ENCODE results near the gene RIMS3.

The RIMS3 gene

DNA sequence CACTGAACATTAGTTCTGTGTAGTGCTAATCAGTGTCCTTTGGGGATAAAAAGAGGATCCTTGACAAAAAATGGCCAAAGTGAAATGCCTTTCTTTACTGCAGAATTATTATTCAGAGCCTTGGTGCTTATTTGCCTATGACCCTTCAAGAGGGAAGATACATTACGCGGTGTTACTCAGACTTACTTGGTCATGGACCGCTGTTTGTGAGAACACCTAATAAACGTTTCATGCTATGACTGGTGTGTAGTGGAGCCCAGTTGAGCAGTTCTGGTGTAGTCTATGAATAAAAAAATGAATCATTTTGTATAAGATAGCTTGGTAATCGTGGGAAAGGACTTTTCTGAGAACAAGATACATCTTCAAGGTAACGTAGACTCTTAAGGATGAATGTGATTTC is 34.3 kb upstream of the RIMS3 start:
- no peak for DNase-seq (ENCODE audit: low spot score)
- Histone ChIP-seq H3K4me3 (no peak overlapping the region), H3K27ac (peak overlapping the region in 1 of 2 donors; percentile 51)
- TF ChIP-seq, protein P1, sequence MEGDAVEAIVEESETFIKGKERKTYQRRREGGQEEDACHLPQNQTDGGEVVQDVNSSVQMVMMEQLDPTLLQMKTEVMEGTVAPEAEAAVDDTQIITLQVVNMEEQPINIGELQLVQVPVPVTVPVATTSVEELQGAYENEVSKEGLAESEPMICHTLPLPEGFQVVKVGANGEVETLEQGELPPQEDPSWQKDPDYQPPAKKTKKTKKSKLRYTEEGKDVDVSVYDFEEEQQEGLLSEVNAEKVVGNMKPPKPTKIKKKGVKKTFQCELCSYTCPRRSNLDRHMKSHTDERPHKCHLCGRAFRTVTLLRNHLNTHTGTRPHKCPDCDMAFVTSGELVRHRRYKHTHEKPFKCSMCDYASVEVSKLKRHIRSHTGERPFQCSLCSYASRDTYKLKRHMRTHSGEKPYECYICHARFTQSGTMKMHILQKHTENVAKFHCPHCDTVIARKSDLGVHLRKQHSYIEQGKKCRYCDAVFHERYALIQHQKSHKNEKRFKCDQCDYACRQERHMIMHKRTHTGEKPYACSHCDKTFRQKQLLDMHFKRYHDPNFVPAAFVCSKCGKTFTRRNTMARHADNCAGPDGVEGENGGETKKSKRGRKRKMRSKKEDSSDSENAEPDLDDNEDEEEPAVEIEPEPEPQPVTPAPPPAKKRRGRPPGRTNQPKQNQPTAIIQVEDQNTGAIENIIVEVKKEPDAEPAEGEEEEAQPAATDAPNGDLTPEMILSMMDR (IDR thresholded peaks at IDR 0.05): no peak

DNA sequence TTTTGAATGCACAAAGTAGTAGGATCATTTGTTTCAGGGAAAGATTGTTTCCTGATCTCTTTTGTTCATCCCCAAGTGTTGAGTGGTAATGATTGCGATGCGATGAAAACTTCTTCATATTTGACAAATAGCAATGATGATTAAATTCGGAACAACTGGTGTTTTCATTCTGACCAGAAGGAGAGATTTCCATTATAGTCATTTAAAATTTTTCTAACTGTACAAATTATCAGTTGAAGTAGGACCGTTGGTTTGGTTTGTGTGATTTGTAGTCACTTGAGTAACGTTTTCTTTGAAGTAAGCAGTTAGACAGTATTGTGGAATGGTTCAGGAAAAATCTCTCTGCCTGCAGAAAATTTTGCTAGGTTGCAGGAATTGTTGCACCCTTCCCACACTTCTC is 32.0 kb upstream of the RIMS3 start:
- no peak overlapping the region for H3K4me3 ChIP-seq
- H3K27ac ChIP-seq: no peak overlapping the region
- TF ChIP-seq, protein P1 (IDR thresholded peaks at IDR 0.05): no peak
- DNase-seq (ENCODE audit: low spot score): no peak

- no peak for DNase-seq (ENCODE audit: low spot score)
- no peak overlapping the region for H3K27ac ChIP-seq
- TF ChIP-seq, protein P1 (IDR thresholded peaks at IDR 0.05): no peak
- H3K4me3 ChIP-seq: no peak overlapping the region
Measured at GRCh38 chr1:40696294-40696693, 30.8 kb upstream of the RIMS3 start.

- DNase-seq (ENCODE audit: low spot score): no peak
- TF ChIP-seq, protein P1 (IDR thresholded peaks at IDR 0.05): no peak
- H3K27ac ChIP-seq: no peak overlapping the region
- no peak overlapping the region for H3K4me3 ChIP-seq
Measured at GRCh38 chr1:40694353-40694874, 28.9 kb upstream of the RIMS3 start.

GRCh38 chr1:40693425-40693824 is 27.9 kb upstream of the RIMS3 start:
- no peak overlapping the region for H3K4me3 ChIP-seq
- DNase-seq (ENCODE audit: low spot score): no peak
- H3K27ac ChIP-seq: no peak overlapping the region
- TF ChIP-seq, protein P1 (IDR thresholded peaks at IDR 0.05): no peak

DNA sequence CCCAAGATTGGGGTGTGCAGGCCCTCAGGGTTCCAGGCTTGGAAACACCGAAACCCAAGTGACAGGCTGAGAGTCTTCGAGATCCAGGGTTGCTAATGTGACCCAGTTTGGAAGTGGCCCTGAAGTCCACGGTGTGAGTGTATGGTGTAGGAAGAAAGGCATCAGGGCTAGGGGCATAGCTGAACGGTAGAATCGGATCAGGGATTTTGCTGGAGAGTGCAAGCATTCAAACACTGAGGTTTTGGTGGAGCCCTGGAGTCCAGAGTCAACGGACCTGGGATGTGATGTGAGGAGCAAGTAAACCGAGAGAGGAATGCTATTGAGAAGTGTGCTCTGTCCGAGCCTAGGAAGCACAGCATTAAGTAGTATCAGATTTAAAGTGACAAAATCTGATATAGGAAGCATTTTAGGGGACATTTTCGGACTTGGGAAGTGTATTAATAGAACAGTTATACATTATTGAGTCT is 27.0 kb upstream of the RIMS3 start:
- TF ChIP-seq, protein P1 (IDR thresholded peaks at IDR 0.05): no peak
- peak overlapping the region; percentile 99 to 100 for H3K27ac ChIP-seq
- no peak for DNase-seq (ENCODE audit: low spot score)
- peak overlapping the region; percentile 91 for H3K4me3 ChIP-seq

Data from coronary artery (tissue), 2 donors.